HG02840 (cell line): ENCODE measurements around the gene RNF2.
"Not testable (repeated sequence)": the region's sequence is repeated elsewhere in the genome, so short reads cannot be mapped to it uniquely, and the experiment has no call there.

Experiments
- ATAC-seq: cut with Tn5 transposase; IDR thresholded peaks from one replicate; pipeline ENCODE4 v1.9.1; 2021; ENCODE audit warnings: mild to moderate bottlenecking, moderate library complexity, moderate number of reproducible peaks; ENCODE audit not compliant: unreplicated experiment, low FRiP score

RNF2 gene

DNA sequence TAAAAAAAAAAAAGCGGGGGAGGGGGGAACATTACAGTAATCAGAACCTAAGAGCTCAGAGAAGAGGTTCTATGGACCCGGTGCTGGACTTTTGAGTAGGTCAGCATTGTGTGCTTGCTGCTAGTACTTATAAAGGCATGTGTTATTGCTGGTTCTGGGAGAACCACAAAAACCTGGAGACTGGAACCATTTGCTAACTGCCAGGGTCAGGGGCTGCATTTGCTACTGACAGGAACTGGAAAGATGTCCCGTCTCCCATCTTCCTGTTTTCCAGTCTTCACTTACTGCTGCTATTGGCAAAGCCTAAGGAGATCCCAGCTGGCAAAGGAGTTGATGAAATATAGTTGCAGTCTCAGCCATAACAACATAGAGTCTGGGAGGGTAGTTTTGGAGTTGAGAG is 4.3 kb downstream of the RNF2 start:
- ATAC-seq = no peak

DNA sequence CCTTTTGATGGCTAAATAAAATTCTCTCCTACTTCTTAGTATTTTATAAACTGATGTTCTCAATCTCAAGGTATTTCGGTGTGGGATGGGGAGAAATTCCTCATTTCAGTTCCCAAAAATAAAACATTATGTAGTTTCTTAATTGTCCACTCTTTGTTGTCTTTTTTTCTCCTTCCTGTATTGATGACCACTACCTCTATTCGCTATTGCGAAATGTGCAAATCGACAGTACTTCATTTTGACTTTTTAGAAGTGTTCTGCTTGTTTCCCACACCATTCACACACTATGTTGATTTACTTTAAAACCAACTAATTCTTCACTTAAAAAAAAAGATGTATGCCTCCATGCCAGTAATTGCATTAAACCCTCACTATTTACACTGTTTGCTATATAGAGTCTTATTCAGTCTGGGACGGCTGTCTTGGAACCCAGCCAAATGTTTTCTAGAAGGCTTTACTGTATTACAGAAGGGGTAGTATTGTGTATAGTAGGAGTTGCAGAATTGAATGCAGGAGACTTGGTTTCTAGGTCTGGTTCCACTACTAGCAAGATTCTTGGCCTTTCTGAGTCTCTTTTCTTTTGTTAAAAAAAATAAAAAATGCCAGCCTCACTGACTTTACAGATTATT is 5.6 kb downstream of the RNF2 start:
- ATAC-seq = no peak

DNA sequence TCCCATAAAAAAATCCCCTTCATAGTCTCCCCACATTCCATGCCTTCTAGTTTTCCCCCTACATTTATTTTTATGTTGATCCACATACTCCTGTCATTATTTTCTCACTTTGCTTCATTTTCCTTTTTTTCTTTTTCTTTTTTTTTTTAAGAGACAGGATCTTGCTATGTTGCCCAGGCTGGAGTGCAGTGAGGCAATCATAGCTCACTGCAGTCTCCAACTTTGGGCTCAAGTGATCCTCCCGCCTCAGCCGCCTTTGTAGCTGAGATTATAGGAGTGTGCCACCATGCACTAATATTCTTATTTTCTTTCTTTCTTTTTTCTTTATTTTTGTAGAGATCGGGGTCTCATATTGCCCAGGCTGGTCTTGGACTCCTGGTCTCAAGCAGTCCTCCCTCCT is 7.8 kb downstream of the RNF2 start:
- no peak for ATAC-seq

DNA sequence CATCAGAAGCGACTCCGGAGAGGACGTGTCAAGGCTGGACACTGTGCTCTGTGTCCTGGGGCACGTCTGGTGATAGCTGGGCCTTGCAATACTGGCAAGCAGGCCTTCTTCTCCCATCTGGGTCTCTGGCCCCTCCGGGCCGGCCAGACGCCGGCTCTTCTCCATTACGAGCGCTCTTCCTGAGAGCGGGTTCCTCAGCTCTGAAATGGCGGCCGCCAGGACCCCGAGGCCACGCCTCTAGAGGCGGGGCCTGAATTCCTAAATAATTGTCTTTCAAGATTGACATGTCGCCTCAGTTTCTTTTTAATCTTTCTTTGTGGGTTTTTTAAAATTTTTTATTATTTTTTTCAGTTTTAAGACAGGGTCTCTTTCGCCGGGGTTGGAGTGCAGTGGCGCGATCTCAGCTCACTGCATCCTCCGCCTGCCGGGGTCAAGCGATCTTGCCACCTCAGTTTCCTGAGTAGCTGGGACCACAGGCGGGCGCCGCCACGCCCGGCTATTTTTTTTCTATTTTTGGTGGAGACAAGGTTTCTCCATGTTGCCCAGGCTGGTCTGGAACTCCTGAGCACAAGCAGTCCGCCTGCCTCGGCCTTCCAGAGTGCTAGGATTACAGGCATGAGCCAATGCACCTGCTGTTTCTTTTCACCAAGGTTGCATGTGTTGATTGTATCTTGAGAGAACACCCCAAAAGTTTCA is 9.2 kb downstream of the RNF2 start:
- ATAC-seq = no peak

DNA sequence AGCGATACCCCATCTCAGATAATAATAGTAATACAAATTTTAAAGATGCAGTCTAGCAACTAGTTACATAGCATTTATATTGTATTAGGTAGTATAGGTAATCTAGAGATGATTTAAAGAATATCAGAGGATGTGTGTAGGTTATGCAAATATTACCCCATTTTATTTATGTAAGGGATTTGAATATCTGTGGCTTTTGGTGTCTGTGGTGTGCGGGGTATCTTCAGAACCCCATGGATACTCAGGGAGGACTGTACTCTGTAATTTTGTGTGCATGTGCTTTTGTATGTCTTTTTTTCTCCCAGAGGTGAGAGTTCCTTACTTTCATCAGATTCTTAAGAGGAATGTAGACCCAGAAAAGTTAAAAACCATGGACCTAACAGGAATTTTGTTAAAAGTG is 12.8 kb downstream of the RNF2 start:
- no peak for ATAC-seq

DNA sequence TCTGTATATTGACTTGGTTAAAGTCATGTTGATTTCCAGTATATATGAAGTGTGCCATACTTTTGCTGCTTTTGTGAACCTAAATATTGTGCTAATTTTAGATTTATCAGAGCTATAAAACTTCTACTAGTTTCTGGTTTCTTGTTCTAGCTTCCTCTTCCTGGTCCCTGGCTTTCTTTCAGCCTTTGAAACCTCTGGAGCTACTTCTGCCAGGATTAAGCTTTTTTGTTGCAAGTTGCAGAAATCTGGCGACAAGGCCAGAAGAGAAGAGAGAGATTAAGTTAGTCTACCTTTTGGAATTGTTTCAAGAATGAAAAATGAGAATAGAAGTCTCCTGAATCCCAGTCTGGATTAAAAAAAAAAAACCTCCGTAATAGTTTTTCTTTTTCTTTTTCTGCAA is 13.5 kb downstream of the RNF2 start:
- ATAC-seq = no peak

DNA sequence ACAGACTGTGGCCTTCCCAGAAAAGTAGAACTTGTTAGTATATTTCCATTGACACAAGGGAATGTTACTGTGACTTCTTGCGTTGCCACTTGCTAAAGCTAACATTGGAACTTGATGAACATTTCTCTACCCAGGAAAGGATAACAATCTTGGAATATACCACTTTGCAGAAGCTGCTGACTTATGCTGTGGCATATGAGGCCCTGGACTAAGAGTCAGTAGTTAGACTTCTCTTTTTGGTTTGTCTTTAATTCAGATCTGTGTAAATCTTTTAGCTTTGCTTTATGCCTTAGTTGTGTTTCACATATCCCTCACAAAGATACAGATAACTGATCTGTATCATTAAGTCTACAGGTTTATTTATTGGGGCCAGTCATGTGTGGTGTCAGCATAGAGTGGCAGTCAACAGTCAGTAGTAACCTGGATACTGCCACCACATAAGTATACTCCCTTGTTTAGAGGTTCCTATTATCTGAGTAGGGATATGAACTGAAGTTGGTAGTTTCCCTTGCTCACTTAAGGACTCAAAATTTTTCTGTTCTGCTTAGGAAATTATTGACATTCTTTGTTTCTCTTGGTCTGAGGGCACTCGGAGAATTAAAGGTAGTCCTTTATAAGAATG is 14.7 kb downstream of the RNF2 start:
- no peak for ATAC-seq

DNA sequence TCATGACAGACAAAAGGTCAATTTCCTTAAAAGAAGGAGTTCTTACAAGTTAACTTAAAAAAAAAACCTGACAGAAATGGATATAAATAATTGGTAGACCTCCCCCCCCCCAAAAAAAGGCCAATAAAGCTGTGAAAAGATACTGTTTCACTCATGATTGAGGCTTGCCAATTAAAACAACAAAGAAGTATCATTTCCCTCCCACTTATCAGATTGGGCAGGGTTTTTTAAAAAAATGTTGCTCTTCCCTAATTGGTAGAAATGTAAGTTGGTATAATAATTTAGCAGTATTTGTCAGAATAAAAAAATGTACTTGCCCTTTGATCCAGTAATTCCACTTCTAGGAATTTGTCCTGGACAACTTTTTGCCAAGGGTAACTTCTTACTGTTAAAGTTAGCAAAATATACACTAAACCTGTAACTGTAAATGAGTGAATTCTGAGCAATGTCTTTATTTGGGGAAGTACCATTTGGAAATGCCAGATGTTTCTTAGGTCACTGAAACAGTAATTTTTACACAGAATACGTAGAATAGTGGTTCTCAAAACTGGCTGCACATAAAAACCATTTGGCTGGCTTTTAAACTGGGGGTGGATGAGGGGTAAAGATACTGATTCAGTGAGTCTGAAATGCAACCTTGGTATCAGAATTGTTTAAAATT is 17.5 kb downstream of the RNF2 start:
- ATAC-seq = no peak

DNA sequence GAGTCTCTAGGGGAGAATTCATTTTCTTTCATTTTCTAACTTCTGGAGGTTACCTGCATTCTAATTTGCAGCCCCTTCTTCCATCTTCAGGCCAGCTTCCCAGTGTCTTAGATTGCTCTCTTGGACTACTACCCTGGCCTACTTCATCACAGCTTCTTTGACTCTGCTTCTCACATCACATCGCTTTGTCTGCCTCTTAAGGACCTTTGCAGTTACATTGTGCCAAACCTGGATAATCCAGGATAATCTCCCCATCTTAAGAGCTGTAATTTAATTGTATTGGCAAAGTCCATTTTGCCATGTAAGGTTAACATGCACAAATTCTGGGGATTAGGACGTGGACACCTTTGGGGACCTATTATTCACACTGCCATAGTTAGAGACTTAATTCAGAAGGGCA is 18.4 kb downstream of the RNF2 start:
- no peak for ATAC-seq

DNA sequence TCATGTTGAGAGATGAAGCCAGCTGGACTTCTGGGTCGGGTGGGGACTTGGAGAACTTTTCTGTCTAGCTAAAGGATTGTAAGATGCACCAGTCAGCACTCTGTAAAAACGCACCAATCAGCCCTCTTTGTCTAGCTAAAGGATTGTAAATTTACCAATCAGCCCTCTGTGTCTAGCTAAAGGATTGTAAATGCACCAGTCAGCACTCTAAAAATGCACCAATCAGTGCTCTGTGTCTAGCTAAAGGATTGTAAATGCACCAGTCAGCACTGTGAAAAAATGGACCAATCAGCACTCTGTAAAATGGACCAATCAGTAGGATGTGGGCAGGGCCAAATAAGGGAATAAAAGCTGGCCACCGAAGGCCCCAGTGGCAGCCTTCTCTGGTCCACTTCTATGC is 19.6 kb downstream of the RNF2 start:
- not testable (repeated sequence) for ATAC-seq

DNA sequence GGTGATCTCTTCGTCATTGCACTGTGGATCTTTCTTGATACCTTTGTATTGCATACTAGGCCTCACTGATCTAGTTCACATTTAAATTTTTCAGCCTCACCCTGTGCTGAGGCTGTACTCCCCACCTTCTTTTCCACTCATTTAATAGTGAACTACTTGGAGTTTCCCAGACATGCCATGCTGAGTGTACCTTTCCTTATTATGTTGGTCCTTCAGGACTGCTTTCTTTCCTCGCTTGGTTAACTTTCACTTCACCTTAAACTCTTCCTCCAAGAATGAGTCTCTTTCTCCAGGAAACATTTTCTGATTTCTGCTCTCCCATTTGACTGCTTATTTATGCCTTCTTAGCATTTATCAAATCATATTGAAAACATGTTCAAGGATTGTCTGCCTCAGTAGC is 20.8 kb downstream of the RNF2 start:
- no peak for ATAC-seq

DNA sequence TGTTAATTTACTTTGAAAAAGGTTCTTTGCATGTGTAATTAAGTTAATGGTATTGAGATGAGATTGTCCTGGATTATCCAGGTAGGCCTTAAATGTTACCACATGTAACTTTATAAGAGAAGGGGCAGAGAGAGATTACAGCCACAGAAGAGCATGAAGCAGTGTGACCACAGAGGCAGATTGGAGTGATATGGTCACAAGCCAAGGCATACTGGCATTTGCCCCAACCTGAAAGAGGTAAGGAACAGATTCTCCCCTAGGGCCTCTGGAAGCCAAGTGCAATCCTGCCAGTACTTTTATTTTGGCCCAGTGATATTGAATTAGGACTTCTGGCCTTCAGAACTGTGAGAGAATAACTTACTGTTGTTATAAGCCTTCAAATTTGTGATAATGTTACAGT is 23.0 kb downstream of the RNF2 start:
- no peak for ATAC-seq

DNA sequence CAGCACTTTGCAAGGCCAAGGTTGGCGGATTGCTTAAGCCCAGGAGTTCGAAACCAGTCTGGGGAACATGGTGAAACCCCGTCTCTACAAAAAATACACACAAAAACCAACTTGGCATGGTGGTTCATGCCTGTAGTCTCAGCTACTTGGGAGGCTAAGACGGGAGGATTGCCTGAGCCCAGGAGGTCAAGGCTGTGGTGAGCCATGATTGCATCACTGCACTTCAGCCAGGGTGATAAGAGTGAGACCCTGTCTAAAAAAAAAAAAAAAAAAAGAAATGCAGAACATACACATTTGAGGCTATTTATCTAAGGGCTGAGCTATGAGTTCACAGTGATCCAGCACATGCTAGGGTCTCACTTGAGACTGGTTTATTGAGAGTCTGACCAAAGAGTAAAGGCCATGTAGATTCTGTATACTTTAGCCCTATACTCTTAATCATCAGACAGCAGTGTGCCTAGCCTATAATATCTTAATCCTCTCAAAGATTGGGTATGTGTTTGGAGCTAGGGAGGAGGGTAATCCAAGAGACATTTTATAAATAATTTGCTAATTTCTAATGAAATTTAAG is 23.9 kb downstream of the RNF2 start:
- no peak for ATAC-seq

DNA sequence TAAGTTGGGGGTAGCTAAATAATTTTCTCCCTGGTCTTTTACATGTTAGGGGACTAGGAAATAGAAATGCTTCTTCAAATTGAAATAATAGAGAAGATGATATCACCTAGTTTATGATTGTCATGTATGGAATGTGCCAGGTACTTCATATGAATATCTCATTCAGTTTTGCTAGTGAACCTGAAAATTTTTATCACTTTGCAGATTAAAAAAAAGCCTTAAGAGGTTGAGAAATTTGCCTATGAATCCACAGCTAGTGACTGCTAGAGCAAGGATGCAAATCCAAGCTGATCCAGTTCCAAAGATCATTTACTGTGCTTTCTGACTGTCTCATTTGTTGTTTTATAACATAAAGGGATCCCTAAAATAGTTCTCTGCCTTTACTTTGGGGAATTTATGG is 24.7 kb downstream of the RNF2 start:
- ATAC-seq = no peak

DNA sequence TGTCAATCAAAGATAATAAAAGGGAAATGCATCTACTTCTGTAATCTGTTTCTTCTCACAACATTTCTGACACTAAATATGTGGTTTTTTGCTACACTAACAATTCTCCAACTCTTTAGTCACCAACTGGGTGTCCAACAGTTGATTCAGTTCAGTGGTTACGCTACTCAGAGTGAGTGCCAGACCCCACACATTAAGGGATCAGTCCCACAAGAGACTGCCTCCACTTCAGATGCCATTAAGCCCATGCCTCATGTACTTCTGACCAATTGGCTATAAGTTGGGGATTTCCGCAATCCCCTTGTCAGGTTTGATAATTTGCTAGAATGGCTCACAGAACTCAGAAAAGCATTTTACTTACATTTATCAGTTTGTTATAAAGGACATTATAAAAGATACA is 28.4 kb downstream of the RNF2 start:
- no peak for ATAC-seq

DNA sequence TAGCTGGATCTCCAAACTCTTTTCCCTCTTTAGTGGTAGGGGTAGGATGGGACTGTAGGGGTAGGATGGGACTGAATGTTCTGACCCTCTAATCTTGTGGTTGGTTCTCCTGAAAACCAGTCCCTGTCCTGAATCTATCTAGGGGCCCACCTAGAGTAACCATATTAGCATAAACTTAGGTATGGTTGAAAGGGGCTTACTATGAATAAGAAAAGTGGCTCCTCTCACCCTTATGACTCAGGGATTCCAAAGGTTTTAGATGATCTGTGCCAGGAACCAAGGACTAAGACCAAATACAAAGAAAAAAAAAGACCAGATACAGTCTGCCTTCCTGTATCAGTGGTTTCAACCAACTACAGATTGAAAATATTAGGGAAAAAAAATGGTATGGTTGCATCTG is 28.9 kb downstream of the RNF2 start:
- no peak for ATAC-seq

DNA sequence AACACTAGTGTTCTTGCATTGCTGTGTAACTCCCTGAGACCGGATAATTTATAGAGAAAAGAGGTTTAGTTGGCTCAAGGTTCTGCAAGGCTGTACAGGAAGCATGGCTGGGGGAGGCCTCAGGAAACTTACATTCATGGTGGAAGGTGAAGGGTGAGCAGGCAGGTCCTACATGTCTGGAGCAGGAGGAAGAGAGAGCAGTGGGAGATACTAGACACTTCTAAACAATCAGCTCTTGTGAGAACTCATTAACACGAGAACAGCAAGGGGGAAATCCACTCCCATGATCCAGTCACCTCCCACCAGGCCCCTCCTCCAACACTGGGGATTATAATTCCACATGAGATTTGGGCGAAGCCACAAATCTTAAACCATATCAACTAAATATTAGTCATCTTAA is 30.1 kb downstream of the RNF2 start:
- ATAC-seq = no peak

DNA sequence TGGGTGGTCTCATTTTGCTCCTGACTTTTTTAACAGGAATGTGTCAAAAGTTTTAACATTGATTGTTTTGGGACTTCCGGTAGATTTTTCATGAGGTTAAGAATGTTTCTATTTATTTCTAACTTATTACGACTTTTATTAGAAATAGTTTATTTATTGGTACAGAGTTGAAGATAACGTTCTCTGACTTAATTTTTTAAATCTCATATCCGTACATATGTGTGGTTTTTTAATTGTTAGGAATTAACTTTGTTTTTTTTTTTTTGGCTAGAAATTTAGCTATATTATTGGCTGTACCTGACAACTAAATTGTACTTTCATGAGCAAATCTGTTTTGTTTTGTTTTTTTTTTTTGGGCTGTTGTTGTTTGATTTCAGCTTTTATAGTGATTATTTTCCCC is 32.0 kb downstream of the RNF2 start:
- ATAC-seq = no peak

DNA sequence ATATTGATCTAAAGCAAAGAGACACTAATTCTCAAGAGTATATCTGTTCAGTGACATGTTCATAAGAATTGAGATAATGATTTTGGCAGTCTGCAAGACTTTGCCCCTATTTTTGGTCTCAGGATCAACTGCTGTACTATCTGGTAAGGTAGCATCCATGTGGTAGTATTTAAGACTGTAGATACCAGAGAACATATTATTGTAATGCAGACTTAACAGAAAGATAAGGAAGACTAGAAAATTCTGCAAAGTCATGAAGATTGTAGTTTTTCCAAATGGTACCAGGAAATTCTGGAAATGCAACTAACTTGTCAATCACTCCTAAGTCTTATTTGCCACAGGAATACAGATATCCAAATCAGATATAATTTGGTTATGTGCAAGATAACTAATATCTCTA is 35.1 kb downstream of the RNF2 start:
- ATAC-seq = no peak

DNA sequence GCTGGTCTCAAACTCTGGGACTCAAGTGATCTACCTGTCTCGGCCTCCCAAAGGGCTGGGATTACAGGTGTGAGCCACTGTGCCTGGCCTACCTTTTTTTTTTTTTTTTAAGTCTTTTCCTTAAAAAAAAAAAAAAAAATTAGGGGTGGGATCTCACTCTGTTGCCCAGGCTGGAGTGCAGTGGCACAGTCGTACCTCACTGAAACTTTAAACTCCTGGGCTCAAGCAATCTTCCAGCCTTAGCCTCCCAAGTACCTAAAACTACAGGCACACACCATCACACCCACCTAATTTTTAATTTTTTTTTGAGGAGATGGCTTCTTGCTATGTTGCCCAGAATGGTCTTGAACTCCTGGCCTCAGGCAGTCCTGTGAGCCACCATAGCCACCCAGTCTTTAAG is 38.5 kb downstream of the RNF2 start:
- ATAC-seq = no peak

DNA sequence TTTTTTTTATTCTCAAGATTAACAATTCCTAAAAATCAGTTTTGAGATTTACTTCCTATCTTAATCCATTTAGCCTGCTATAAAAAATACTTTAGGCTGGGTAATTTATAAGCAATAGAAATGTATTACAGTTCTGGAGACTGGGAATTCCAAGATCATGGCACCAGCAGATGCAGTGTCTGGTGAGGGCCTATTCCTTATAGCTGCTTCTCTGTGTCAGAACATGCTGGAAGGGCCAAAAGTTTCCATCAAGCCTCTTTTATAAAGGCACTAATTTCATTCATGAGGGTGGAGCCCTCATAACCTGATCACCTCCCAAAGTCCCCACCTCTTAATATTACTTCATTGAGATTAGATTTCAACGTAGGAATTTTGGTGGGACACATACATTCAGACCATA is 41.7 kb downstream of the RNF2 start:
- no peak for ATAC-seq
